Fibroblast of skin of right biceps (primary cell): Measurements from ENCODE around the gene NRDC.
"Not testable (repeated sequence)": the region's sequence is repeated elsewhere in the genome, so short reads cannot be mapped to it uniquely, and the experiment has no call there.

Experiments
- DNase-seq: peaks from one replicate; pipeline ENCODE4 v3.0.0-alpha.2; 2013

Gene NRDC

GRCh38 chr1:51840182-51840581 is 38.3 kb downstream of the NRDC start:
- DNase-seq: no peak

GRCh38 chr1:51839094-51839493 is 39.4 kb downstream of the NRDC start:
- no peak for DNase-seq

GRCh38 chr1:51837243-51837642 is 41.3 kb downstream of the NRDC start:
- no peak for DNase-seq

DNA sequence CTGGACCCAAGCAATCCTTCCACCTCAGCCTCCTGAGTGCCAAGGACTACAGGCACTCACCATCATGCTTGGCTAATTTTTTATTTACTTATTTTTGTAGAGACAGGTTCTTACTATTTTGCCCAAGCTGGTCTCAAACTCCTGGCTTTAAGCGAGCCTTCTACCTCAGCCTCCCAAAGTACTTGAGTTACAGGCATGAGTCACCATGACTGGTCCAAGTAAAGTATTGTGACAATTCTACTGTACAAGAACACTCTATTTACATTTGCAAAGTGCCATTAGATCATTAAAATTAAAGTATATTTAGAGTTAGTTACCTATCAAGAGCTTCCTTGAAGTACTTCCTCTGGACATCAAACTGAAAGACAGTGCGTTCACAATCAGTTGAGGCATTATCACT is 44.8 kb downstream of the NRDC start:
- peak; percentile 11 for DNase-seq

DNA sequence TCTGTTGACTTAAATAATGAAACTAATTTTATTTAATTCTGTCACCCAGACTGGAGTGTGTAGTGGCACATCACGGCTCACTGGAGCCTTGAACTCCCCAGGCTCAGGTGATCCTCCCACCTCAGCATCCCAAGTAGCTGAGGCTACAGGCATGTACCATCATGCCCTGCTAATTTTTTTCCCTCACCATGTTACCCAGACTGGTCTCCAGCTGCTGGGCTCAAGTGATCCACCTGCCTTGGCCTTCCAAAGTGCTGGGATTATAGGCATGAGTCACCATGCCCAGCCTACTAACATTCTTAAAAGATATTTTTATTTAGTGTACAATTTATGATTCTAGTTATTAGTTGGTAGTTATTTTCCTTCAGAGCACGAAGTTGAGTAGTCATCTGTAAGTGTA is 49.5 kb downstream of the NRDC start:
- DNase-seq: no peak

DNA sequence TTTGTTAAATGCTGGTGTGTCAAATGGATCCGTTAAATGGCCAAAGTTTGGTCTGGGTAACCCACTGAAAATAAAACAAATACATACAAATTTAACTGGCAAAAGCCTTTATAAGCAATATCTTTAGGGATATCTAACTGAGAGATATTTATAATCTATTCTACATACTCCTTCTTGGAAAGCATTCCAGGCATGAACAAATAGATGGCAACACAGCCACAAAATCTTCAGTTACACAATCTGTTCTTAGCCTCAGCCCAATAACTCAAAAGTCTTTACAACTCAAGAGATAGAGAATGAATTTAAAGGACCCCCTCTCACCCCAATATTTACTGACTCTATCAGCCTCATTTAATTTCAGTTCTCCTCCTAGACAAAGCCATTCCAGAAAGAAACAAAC is 58.7 kb downstream of the NRDC start:
- DNase-seq: no peak

DNA sequence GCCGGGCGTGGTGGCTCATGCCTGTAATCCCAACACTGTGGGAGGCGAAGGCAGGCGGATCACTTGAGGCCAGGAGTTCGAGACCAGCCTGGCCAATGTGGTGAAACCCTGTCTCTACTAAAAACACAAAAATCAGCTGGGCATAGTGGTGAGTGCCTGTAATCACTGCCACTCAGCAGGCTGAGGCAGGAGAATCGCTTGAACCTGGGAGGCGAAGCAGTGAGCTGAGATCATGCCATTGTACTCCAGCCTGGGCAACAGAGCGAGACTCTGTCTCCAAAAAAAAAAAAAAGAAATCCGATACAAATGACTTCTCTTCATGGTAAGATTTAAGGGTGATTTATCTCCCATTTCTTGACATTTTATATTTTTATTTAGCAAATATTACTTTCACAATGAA is 59.5 kb downstream of the NRDC start:
- not testable (repeated sequence) for DNase-seq

GRCh38 chr1:51818487-51818886 is 60.0 kb downstream of the NRDC start:
- no peak for DNase-seq

DNA sequence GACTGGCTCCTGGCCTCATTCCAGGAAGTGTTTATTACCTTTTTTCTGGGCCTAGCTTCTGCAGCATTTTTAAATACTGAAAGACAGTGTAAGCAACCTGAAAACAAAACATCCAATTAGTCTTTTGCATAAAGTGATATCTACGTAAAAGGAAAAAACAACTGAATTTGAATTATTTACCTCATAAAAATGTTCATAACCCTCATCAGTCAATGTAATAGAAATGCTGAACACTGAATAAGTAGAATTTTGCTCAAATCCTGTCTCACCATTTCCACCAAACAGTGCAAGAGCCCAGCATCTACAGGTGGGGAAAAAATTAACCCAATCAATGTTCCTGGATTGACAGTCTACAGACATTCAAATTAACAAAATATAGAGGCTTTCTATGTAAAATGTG is 64.0 kb downstream of the NRDC start:
- no peak for DNase-seq

- no peak for DNase-seq
Observed at GRCh38 chr1:51799372-51799771, 79.2 kb downstream of the NRDC start.

DNA sequence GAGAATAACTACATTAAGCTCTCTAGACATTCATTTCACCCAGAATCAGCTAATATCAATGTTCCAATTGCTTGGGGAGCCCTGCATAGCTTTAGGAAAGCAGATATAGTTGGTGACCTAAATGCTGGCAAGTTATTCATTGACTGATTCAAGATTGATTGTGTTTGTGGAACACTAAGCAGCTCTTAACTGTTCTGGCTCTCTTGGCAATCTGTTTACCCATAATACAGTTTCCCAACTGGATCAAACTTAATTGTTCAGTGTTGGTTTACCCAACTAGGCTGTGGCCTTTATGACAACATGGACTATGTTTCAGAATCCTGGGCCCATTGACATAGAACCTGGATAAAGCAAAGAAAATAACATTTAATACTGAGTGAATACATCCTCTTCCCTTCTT is 83.7 kb downstream of the NRDC start:
- no peak for DNase-seq

GRCh38 chr1:51794260-51794659 is 84.3 kb downstream of the NRDC start:
- DNase-seq: no peak

GRCh38 chr1:51792864-51793263 is 85.7 kb downstream of the NRDC start:
- DNase-seq: peak; percentile 30

GRCh38 chr1:51791888-51792287 is 86.6 kb downstream of the NRDC start:
- DNase-seq: no peak

DNA sequence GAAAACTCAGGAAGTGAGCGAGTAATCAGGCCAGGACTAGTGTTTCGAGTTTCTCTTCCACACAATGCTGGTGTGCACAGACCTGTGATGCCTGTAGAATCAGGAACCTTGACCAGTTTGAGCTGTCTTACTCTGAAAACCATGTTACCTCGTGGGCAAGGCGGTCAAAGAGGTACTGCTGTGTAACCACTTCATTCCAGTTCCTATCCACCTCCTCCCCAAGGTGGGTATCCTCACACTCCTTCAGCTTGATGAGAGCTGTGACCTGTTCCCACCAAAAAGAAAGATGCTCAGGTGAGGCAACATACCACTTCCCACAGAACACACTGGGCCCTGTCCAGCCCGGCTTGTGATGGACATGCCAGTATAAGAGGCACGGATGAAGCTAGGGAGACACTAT is 88.1 kb downstream of the NRDC start:
- DNase-seq: no peak

GRCh38 chr1:51789342-51789741 is 89.2 kb downstream of the NRDC start:
- DNase-seq: no peak

DNA sequence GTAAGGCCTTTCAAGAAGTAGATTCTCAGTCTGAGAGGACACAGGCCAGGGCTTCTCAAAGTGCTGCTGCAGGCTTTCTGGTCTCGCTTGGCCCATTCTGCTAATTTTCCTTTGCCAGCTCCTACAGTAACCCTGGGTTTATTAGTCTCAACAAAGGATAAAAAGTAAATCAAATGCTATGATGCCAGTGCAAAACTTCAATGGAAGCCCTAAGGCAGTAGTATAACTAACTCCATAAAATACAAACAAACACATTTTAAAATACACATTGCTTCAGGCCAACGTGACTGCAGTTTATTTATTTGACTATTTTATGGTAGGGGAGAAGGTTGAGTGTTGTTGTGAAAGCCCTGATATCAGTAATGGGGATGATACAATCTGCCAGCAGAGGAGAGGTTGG is 89.6 kb downstream of the NRDC start:
- DNase-seq: no peak

DNA sequence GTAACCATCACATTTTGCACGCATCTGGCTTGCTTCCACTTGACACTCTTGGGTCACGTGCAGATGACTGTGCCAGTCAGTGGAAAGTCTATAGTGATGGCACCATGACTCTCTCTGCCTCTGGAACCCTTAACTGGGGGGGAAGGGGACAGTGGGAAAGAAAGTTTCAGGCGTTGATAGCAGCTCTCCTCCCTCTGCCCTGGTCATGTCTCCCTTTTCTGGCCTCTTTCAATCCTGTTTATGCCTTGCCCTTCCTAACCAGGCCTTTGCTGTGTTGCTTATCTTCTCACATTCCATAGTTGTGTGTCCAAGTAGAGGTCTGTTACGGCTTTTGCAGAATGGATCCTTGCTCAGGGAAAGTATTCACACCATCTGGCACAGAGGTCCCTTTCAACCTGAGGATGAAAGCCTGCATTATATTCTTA is 93.5 kb downstream of the NRDC start:
- no peak for DNase-seq

DNA sequence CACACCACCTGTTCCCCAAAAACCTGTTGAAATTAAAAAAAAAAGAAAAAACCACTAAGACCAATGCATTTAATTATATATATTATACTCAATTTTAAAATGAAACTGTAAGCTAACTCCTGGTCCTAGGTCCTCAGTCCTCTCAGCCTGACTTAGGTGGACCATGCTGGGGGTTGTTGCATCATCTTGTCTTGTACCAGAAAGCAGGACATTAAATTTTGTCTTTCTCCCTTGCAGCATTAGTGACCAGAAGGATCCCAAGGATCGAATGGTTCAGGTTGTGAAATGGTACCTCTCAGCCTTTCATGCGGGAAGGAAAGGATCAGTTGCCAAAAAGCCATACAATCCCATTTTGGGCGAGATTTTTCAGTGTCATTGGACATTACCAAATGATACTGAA is 97.6 kb downstream of the NRDC start:
- no peak for DNase-seq

DNA sequence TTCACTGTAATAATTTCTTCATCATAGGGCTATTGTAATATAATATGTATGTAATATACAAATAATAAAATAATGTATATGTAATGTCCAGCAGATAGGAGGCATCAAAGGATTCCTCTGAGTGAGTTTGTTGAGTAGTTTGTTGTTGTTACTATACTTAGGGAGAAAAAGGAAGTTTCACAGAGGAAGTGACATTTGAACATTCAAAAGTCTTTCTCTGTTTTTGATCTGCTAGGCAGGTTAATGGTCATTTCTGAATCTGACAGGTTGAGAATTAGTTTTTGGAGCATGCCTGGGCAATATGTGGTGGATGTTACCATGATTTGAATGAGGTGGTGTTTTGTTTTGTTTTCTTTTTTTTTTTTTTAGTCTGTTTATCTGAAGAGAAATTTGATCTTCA is 102.1 kb downstream of the NRDC start:
- no peak for DNase-seq

DNA sequence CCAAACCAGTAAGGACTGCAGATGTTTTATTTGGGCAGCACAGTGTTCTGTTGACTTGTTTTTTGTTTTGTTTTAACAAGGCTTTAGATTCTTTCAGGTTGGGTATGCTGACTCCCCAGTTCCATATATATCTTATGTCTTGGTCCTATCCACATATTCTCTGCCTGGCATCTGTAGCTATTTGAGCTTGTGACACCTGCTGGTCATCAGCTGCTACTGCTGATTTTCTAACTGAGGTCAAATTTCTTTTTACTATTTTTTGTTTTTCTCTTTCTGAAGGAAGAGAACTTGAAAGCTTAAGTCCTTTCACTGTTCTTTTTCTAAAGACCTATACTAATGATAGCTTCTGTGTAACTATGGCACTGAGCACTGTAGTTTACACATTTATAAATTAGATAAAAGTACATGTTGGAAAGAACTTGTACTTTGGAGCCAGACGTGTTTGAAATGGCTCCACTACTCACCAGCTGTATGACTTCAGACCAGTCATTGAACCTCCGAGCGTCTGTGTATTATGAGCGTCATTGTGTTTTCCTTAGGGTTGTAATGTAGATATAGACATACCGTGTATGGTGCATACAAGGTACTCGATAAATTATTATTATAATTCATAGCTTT is 109.4 kb downstream of the NRDC start:
- DNase-seq: peak; percentile 62

DNA sequence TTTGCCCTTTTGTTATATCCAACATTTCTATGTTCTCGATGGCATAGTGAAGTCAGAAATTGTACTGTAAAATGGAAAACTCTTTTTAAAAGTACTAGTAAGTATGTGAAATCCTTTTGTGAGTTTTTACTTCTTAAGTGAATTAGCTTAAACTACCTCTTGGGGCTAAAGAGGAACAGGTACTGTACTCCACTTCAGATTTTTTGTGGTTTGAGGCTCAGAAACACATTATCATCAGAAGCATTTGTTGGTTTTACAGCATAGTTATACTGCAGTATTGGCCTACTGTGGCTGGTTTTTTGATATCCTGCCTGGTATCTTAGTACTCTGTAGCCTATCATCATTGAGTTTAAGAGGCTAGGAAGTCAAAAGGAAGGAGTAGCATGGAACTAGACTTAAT is 117.2 kb downstream of the NRDC start:
- no peak for DNase-seq

GRCh38 chr1:51760872-51761271 is 117.7 kb downstream of the NRDC start:
- no peak for DNase-seq

DNA sequence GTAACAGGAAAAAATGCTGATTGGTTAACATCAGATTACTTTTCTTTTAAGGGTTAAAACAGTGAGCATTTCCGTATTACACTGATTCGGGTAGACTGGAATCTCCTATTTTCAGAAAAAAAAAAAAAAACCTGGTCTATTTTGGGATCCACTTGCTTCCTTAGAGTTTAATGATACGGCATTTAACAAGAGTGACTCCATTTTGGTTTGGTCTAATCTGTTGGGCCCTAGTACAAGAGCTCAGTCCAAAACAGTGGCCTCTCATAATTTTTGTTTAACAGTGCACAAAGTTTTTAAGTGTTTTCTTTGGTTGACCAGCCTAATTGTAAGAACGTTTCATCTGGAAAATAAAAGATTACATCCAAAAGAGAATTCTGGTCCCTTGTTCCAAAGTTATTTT is 120.2 kb downstream of the NRDC start:
- no peak for DNase-seq

- DNase-seq: no peak
Observed at GRCh38 chr1:51756290-51756689, 122.2 kb downstream of the NRDC start.

- DNase-seq: no peak
Observed at GRCh38 chr1:51755437-51755836, 123.1 kb downstream of the NRDC start.
